Measurements from ENCODE around the gene PROC.
"Not testable (repeated sequence)": the region's sequence is repeated elsewhere in the genome, so short reads cannot be mapped to it uniquely, and the experiment has no call there.

Gene PROC

GRCh38 chr2:127449414-127449813 lies 31.2 kb downstream of the PROC start:
- Histone ChIP-seq H3K9me3 (no peaks in the 10 kb centered on the region), H3K4me3 (ENCODE audit: low read depth in 1 of 2, low read length in 1 of 2) (no peak overlapping the region), H3K27me3 (no peaks in the 10 kb centered on the region), H3K36me3 (no peaks in the 10 kb centered on the region), H3K27ac (no peak overlapping the region), H3K4me1 (ENCODE audit: control insufficient read depth in 1 of 2, insufficient read depth in 1 of 2, low read depth in 1 of 2, low read length in 1 of 2) (no peaks in the 10 kb centered on the region)
- TF ChIP-seq CTCF (IDR thresholded peaks at IDR 0.05), result no peak

GRCh38 chr2:127449898-127450297 lies 31.7 kb downstream of the PROC start:
- H3K4me1 ChIP-seq (ENCODE audit: control insufficient read depth in 1 of 2, insufficient read depth in 1 of 2, low read depth in 1 of 2, low read length in 1 of 2), result no peaks in the 10 kb centered on the region
- H3K27me3 ChIP-seq, result no peaks in the 10 kb centered on the region
- H3K36me3 ChIP-seq, result no peaks in the 10 kb centered on the region
- no peak for TF ChIP-seq CTCF (IDR thresholded peaks at IDR 0.05)
- H3K4me3 ChIP-seq (ENCODE audit: low read depth in 1 of 2, low read length in 1 of 2), result no peak overlapping the region
- no peaks in the 10 kb centered on the region for H3K9me3 ChIP-seq
- no peak overlapping the region for H3K27ac ChIP-seq

- H3K27me3 ChIP-seq, result no peaks in the 10 kb centered on the region
- no peaks in the 10 kb centered on the region for H3K9me3 ChIP-seq
- peaks cover 12 to 14% of the 10 kb centered on the region in 2 experiments for H3K4me1 ChIP-seq (ENCODE audit: control insufficient read depth in 1 of 2, insufficient read depth in 1 of 2, low read depth in 1 of 2, low read length in 1 of 2)
- no peak overlapping the region for H3K4me3 ChIP-seq (ENCODE audit: low read depth in 1 of 2, low read length in 1 of 2)
- H3K36me3 ChIP-seq, result no peaks in the 10 kb centered on the region
- TF ChIP-seq CTCF (IDR thresholded peaks at IDR 0.05), result no peak
- no peak overlapping the region for H3K27ac ChIP-seq
Measured at GRCh38 chr2:127451981-127452380, 33.8 kb downstream of the PROC start.

- not testable (repeated sequence) for H3K4me3 ChIP-seq (ENCODE audit: low read depth in 1 of 2, low read length in 1 of 2); H3K27ac ChIP-seq; H3K27me3 ChIP-seq; H3K9me3 ChIP-seq; H3K36me3 ChIP-seq
- peaks cover 12 to 17% of the 10 kb centered on the region in 2 experiments for H3K4me1 ChIP-seq (ENCODE audit: control insufficient read depth in 1 of 2, insufficient read depth in 1 of 2, low read depth in 1 of 2, low read length in 1 of 2)
Measured at GRCh38 chr2:127452423-127452822, 34.2 kb downstream of the PROC start.

- Histone ChIP-seq H3K36me3 (no peaks in the 10 kb centered on the region), H3K4me1 (ENCODE audit: control insufficient read depth in 1 of 2, insufficient read depth in 1 of 2, low read depth in 1 of 2, low read length in 1 of 2) (peaks cover 12 to 17% of the 10 kb centered on the region in 2 experiments), H3K9me3 (no peaks in the 10 kb centered on the region), H3K4me3 (ENCODE audit: low read depth in 1 of 2, low read length in 1 of 2) (no peak overlapping the region), H3K27me3 (no peaks in the 10 kb centered on the region), H3K27ac (no peak overlapping the region)
- TF ChIP-seq CTCF (IDR thresholded peaks at IDR 0.05), result no peak
Measured at GRCh38 chr2:127453013-127453391, 34.8 kb downstream of the PROC start.

GRCh38 chr2:127453392-127454171 lies 35.4 kb downstream of the PROC start:
- H3K36me3 ChIP-seq, result no peaks in the 10 kb centered on the region
- no peak overlapping the region for H3K4me3 ChIP-seq (ENCODE audit: low read depth in 1 of 2, low read length in 1 of 2)
- no peak for TF ChIP-seq CTCF (IDR thresholded peaks at IDR 0.05)
- no peaks in the 10 kb centered on the region for H3K27me3 ChIP-seq
- no peak overlapping the region for H3K27ac ChIP-seq
- H3K4me1 ChIP-seq (ENCODE audit: control insufficient read depth in 1 of 2, insufficient read depth in 1 of 2, low read depth in 1 of 2, low read length in 1 of 2), result peaks cover 12 to 17% of the 10 kb centered on the region in 2 experiments
- no peaks in the 10 kb centered on the region for H3K9me3 ChIP-seq
